Retinal pigment epithelial cell (primary cell): ENCODE measurements around the gene NOTCH3.

Source experiments
- DNase-seq: peaks from one replicate; pipeline ENCODE4 v3.0.0-alpha.2; 2010; ENCODE audit warnings: low read depth
- H3K4me3 ChIP-seq: 2 replicates; pipeline ENCODE4 v1.5.1; 2011; ENCODE audit warnings: mild to moderate bottlenecking, low read length, control low read depth, moderate library complexity
- TF ChIP-seq, protein P1 (sequence below): conservative IDR thresholded peaks from 2 replicates; pipeline ENCODE4 v1.5.1; 2011; ENCODE audit warnings: low read depth, low read length, control low read depth, inconsistent platforms

Gene NOTCH3

GRCh38 chr19:15120135-15121026 lies 80.4 kb downstream of the NOTCH3 start:
- no peak overlapping the region for H3K4me3 ChIP-seq
- DNase-seq: no peak
- TF ChIP-seq, protein P1, sequence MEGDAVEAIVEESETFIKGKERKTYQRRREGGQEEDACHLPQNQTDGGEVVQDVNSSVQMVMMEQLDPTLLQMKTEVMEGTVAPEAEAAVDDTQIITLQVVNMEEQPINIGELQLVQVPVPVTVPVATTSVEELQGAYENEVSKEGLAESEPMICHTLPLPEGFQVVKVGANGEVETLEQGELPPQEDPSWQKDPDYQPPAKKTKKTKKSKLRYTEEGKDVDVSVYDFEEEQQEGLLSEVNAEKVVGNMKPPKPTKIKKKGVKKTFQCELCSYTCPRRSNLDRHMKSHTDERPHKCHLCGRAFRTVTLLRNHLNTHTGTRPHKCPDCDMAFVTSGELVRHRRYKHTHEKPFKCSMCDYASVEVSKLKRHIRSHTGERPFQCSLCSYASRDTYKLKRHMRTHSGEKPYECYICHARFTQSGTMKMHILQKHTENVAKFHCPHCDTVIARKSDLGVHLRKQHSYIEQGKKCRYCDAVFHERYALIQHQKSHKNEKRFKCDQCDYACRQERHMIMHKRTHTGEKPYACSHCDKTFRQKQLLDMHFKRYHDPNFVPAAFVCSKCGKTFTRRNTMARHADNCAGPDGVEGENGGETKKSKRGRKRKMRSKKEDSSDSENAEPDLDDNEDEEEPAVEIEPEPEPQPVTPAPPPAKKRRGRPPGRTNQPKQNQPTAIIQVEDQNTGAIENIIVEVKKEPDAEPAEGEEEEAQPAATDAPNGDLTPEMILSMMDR: peak; percentile 11

GRCh38 chr19:15118789-15119494 lies 81.9 kb downstream of the NOTCH3 start:
- H3K4me3 ChIP-seq: no peak overlapping the region
- no peak for DNase-seq
- TF ChIP-seq, protein P1: no peak

GRCh38 chr19:15118248-15118647 lies 82.5 kb downstream of the NOTCH3 start:
- TF ChIP-seq, protein P1: no peak
- H3K4me3 ChIP-seq: no peak overlapping the region

GRCh38 chr19:15116856-15117255 lies 83.9 kb downstream of the NOTCH3 start:
- TF ChIP-seq, protein P1: no peak
- DNase-seq: no peak
- no peak overlapping the region for H3K4me3 ChIP-seq

More at GRCh38 chr19:15118248-15118647, 82.5 kb downstream of the NOTCH3 start:
- no peak for DNase-seq

- DNase-seq: no peak
- TF ChIP-seq, protein P1: no peak
Observed at GRCh38 chr19:15115762-15116615, 84.8 kb downstream of the NOTCH3 start.

DNA sequence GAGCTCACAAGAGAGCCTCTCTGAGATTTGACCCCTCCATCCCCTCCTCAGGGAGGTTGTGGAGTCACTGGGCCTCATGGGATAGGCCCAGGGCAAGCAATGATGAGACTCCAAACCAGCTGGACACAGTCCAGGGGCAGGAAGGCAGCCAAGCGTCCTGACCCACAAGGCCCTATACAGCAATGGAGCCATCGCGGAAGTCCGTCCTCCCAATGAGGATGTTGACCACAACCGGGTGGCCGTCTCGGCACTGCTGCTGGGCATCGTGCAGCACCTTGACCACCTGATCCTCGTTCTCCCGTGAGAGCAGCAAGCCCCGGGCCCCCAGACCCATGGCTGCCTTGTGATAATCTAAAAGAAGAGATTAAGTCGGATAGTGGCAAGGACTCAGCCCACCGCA lies 85.7 kb downstream of the NOTCH3 start:
- DNase-seq: no peak
- no peak overlapping the region for H3K4me3 ChIP-seq
- TF ChIP-seq, protein P1: no peak

More at GRCh38 chr19:15115762-15116615, 84.8 kb downstream of the NOTCH3 start:
- H3K4me3 ChIP-seq: no peak overlapping the region
